Activated CD4-positive, alpha-beta T cell treated with anti-CD3 and anti-CD28 coated beads, Interleukin-2, amount 50 U/mL, for 1 hour (primary cell): ENCODE results near the gene MLC1.

Experiments
- DNase-seq: peaks from one replicate; pipeline ENCODE4 v3.0.0-alpha.2; 2020

The MLC1 gene

DNA sequence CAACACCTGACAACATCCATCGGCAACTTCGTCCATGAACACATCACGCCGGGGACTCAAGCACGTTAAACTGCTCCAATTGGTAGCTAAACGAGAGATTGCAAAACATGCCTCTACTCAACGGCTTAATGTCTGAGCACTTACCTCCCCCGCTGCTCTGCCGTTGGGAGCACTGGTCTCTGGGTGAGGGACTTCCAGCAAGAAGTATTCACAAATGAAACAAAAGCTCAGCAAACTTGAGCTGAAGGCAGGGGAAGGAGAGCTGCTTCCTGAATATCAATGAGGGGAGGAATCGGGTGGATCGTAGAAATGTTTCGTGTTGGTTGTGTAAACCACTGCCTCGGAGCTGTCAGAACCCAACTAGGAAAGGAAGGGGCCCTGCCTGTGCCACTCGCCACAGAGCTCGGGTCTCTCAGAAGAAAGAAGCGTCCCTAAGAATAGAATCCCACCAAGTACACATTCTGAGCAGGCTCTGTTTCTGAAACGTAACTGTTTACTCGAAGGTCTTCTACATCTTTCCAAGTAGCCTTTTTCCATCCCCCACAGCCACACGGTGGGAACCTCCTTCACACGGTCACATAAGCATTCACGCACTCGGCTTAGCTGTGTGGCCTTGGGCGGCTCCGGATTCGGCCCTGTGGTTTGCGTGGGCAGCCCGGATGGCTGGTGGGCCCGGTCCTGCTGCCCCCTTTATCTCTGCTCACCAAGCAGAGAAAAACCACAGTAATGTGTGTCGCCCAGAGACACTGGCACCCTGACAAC is at the start of gene MLC1:
Gene MLC1 (minus strand): TSS at position 216 of the 762 bp plus-strand sequence. CDS start 524 bp downstream, outside the sequence.
- no peak for DNase-seq

DNA sequence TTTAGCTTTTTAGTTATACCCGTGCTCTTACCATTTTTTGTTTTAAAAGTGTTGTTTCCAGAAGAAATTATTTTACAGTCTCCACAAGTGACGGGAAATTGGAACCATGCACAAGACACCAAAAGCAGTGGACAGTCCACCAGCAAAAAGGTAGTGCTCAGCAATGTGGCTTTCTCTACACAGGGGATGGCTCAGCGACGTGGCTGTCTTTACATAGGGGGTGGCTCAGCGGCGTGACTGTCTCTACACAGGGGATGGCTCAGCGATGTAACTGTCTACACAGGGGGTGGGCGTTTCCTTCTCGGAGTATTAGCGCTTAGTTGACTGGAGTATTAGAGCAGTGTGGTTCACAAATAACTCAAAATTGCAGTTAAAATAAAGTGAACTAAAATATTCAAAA is 49.3 kb upstream of the MLC1 start:
- DNase-seq: no peak

DNA sequence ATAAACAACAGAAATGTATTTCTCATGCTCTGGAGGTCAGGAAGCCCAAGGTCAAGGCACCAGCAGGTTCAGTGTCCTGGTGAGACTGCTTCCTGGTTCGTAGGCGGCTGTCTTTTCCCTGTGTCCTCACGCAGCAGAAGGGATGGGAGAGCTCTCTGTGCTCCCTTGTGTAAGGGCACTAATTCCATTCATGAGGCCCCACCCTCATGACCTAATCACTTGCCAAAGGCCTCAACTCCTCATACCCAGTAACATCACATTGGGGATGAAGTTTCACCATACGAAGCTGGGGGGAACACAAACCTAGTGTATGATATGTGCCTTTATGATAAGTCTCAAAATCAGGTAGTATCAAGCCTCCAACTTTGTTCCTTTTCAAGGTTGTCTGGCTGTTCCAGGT is 46.7 kb upstream of the MLC1 start:
- DNase-seq: no peak

DNA sequence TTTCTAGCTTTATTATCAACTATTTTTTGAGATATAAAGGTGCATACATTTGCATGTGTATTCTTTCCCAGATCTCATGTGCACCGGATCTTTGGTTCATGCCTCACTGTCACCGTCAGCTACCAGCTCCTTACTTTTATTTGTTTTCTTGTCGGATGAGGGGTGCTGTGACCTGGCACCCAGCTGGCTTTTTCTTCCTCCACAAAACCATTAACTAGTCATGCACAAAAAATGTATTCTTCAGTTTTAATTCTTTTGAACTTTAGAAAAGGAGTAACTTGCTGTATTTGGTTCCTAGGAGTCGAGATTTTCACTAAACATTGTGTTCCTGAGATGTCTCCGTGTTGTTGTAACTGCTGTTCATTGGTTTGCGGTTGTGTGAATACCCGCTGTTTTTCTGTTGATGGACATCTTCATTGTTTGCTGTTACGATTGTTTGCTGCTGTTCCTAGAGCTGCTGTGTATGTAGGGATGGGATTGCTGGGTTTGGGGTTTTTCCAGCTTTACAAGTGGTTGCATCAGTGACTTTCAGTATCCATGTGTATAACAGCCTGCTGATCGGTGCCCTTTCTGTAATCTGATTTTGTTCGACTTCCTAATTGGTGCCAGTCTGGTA is 44.0 kb upstream of the MLC1 start:
- no peak for DNase-seq

DNA sequence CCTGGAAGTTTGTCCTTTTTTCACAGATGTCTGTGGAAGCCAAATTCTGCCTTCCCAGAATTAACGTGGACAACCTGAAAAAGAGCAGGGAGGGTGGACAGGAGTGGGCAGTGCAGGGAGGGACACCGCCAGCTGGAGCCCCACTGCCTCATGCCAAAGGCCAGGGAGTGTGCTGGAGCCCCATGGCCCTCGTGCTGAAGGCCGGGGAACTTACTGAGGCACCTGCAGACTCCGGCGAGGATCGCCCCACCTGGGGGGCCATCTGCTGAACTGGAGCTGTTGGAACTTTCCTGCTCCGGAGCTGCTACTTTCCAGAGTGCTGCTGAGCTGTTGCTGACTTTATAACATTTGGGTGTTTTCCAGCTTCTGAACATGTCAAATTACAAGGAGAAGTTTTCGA is 39.8 kb upstream of the MLC1 start:
- no peak for DNase-seq

DNA sequence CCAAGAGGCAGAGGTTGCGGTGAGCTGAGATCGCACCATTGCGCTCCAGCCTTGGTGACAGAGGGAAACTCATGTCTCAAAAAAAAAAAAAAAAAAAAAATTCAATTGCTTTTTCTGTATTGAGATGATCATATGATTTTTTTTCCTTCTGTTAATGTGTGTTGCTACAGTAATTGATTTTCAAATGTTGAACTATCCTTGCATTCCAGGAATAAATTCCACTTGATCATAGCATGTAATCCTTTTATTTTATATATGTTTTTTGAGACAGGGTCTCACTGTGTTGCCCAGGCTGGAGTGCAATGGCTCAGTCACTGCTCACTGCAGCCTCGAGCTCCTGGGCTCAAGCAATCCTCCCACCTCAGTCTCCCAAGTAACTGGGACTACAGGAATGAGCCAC is 37.9 kb upstream of the MLC1 start:
- no peak for DNase-seq

DNA sequence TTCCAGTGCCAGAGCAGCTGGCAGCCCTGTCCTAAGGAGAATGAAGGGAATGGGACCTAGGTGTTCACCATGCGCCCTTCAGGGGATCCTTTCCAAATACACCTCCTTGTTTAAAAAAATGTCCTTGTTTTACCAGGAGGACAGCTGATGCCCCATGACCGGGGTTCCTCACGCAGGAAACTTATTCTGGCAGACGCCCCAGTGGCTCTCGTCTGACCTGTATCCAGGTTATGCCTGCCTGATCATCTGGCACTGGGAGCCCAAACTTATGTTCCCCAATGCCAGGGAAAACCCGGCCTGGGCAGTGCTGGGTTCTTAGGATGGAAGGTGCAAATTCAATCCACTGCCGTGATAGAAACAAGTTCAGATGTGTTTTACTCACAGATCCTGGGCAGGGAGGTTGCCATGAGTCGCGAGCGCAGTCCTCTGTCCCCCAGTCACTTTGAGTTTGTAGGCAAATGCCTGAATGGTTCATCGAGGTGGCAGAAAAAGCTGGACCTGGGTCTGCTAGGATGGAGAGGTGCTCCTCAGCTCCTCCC is 36.0 kb upstream of the MLC1 start:
- no peak for DNase-seq

DNA sequence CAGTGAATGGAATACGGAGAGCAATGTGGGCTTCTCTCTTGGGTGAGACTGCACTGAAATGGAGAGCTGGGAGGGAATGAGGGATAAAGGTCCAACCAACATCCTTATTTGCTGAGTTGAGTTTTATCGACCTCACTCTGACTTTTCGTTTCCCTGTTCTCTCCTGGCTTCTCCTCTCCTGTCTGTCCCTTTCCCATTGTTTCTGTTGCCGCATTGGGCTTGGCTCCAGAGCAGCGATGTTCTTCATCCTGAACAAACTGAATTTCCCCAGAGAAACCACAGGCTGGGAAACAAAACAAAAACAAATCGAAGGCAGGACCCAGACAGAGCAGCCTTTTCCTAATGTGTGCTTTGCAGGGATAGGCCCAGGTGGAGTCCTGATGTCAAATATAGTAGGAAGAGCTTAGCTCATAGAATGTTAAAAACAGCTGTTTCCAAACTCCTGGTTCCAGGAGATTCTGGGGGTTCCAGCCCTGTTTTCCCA is 34.6 kb upstream of the MLC1 start:
- DNase-seq: no peak

DNA sequence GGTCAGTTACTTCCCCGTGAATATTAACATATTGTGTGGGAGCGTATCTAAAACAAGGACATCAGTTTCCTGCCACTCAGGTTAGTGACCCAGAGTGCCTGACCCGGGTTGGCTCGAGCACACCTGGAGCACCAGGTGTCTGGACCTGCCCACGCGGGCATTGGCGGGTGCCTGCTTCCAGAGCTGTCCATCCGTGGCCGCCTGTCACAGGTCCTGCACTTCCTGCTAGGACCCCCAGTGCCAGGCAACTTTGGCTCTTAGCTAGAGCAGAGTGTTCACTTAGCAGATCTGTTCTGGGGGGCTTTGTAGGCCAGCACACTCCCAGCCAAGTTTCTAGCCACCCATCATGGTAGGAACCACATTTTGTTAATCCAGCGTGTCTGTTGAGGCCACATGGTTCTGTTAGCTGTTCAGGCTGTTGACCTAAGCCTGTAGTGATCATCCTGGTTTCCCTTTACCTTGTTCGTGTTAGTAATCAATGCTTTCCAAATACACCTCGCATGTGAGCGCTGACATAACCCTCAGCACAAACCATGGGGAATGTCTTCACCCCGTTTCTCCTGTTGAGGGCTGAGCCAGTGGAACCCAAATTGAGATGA is 34.0 kb upstream of the MLC1 start:
- DNase-seq: no peak

DNA sequence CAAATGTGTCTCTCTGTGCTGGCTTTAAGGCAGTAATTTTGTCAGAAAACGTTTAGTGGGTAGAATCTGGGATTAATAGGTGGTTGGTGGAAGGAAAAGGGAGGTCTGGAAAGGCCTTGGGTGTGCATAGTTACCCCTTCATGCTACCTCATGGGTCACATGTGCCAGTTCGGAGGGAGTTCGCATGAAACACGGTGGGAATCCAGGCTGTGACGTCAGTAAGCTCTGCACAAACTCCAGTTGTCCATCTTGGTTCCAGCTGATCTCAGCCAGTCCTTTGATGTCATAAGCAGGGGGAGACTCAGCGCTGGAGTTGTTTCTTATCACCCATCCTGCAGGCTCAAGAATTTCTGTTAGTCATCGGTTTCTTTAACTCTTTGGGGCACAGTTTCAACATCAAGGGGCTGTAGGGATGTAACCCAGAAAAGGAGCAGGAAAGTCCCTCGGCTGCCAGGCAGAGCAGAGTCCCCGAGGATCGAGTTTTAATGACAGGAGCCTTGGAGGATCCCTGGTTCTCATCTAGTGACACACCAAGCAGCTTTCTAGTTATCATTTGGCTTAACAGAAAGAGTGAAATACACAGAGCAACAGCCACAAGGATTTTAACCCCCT is 33.4 kb upstream of the MLC1 start:
- DNase-seq: no peak

DNA sequence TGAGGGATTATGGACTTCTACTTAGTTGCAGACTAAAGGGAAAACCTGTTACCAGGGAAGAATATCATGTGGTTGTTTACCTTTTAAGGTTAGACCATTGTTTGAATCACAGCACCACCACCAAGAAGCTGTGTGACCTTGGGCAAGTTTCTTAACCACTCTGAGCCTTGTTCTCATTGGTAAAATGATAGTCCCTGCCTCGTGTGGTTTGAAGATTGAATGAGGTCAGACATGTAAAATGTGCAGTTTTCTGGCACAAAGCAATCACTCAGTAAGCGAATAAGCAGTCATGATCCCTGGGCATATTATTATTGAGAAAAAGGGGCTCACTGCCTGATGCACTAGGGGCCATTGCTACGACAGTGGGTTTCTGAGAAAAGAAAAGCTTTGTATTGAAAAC is 32.9 kb upstream of the MLC1 start:
- DNase-seq: no peak

DNA sequence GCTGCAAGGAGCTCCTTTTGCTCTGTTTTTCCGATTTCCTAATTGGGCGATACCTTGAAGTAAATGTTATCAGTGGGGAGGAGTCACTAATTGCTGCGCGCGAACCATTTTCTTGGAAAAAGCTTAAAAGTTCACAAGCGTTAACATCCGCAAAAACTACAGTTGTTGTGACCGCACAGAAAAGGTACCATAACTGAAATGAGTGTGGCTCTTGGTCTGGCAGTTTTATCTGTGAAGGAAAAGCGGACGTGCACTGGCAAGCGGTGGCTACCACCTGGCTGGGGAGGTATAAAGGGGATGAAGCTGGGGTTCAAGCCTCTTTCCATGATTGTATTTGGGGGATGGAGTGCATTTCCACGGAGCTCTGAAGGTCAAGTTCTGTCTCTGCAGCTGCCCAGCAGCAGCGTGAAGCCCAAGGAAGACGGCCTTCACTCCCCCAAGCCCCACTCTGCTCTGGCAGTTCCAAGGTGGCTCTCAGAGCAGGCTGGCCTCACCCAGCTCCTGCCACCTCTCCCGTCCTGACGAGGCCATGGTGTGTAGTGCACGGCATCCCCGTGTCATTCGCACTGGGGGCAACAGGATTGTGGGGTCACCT is 32.0 kb upstream of the MLC1 start:
- no peak for DNase-seq

DNA sequence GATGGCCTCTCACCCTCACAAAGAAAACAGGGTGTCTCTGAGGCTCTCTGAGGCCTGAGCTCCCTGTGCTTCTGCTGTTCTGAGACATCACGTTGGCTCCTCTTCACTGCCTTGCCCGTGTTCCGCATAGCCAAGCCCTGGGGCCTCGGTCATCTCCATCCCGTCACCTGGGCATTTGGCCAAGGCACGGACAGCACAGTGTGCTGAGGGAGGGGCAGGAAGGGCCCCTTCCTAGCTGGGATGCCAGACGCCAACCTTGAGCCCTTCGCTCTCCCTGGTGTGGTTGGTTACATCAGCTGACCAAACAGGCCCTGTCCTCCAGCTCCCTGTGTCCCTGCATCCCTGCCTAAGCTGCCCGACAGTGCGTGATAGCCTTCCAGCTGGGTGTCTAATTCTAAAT is 30.5 kb upstream of the MLC1 start:
- DNase-seq: no peak

DNA sequence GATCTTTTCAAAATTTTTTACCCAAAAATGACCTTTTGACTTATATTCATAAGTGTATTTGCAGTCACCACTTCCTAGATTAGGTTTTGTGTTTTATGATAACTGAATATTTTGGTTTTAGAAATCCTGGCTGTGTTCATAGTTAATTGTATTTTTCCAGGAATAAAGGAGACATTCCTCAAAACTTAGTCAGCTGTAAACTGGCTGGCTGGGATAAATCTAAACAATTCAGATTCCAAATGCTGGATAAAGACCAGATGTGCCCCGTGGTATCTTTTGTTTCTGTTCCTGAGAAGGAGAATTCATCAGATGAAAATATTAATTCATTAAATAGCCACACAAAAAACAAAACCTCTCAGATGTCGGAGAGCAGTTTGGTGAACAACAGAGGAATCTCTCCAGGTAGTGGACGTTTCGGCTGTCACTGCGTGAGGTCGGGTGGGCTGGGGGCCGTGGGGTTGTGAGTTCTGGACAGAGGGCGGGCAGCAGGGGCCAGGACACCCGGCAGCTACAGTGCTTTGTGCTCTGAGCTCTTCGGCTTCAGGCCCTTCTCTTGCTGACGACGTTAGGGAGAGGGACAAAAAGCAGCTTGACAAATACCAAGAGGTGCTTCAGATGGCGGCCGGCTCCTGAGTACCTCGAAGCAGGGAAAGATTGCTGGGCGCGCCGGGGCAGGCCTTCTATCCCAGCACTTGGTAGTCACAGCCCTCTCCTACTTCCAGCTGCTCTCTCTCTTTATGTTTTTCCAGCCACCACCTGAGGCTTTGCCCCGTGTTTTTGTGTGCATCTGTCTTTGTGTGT is 29.2 kb upstream of the MLC1 start:
- DNase-seq: no peak

DNA sequence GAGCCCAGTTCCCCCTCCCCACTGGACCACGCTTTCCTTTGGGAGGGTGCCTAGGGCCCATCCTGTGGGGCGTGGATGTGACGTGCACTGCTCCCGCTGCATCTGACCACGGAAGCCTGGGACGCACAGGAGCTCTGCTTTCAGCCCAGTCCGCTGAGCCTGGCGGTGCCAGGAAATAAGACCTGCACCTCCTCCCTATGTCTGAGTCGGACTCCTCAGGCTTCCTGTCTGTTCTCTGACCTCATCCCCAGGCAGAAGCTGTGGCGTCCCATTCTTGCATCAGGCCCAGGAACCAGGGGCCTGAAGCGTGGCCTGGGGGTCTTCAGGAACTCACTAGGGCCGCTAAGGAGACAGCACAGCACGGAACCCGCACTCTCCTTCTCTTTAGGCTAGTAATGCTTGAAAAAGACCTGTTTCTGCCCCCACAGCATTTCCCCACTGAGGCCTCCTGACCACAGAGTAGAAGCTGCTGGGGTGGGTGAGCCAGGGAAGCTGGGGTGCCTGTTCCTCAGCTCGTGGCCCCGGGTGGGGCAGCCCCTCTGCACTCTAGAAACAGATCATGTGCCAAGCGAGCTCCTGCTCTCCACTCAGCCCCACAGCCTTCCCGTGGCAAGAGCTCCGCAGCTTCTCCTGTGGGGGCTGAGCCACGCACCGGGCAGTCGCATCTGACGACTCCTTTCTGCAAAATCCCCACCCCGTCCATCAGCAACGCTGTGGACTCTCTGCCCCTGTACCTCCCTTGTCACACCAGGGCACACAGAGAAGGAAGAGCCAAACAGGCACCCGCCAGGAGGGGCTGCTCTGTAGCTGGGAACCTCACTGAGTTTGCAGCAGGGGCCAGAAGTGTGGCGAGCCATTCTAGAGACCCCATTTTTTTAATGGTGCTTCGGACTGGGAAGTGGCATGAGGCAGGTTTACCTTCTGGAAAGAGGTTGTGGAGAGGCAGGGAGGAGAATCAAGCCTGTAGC is 27.2 kb upstream of the MLC1 start:
- no peak for DNase-seq

DNA sequence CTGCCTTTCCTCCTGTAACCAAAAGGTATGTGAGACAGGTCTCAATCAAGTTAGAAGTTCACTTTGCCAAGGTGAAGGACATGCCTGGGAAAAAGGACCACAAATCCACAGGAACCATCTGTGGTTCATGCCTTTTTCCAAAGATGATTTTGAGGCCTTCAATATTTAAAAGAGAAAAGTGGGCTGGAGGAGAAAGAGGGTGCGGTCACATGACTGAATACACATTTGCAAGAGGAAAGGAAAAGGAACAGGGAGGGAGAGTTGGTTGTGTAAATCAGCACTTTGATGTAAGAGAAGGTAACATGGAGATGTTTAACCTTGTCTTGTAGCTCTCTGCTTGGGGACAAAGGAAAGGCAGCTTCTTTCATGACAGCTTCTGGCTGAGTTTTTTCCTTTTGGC is 25.8 kb upstream of the MLC1 start:
- no peak for DNase-seq

DNA sequence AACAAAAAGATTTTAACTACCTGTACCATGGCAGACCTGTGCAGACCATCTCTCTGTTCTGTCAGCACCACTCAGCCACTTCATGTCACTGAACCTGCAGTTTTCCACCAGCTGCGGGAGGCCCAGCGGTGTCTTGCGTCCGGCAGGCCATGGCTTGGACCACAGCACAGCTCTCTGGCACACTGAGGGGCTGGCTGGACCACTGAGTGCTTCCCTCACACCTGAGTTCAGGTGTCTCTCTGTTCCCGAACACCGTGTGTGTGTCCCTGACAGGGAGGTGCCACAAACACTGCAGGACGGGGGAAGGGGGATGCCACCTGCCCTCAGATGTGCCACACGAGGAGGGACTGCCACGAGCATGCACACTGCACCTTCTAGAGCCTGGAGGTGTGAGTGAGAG is 22.3 kb upstream of the MLC1 start:
- no peak for DNase-seq

DNA sequence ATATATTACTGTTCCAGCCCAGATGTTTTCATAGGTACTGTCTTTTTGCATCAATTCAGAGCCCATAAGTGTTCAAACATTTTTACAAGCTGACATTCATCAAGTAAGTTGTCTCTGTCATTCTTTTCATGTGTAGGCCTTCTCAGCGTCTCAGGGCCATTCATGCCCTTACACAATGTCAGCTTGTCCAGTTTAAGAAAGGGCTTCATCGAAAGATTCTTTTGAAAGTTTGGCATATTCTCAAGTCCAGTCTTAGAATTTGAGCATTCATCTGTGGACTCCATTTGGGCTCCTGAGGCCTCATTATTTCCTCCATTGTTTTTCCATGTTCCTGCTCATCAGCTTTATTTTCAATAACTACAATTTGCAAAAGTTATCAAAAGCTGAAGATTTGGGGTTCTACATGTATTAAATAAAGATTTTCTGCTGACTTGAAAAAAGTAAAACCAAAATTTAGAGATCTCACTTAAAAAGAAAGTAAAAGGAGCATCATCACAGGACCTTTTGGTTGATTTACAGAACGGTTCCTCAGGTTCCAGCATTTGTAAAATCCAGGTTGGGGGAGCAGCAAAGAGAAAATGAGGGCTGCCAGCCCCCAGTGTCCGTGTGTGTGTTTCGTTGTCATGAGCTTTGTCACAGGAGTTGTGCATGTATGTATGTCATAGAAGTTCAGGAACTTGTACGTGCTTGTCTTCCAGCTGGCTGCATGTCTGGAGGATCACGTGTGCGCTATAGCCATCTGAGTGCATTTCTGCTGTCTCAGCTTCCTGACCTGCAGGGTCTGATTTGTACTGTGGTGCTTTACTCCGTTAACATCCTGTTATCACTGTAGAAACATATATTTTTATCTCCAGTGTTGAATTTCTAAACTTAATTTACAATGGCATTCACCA is 20.2 kb upstream of the MLC1 start:
- DNase-seq: no peak

DNA sequence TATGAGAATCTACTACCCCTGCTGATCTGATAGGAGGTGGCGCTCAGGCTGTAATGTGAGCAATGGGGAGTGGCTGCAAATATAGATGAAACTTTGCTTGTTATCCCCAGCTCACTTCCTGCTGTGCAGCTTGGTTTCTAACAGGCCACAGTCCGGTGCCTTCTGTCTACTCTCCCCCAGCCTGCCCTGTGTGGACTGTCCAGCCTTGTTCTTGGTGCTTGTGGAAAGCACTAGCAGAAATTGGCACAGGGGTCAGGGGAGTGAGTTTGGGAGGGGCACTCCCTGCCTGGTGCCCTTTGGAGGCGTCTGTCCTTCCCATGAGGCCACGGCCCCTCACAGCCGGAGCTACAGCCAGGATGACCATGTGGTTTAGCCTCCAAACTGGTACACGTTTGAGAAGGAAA is 18.9 kb upstream of the MLC1 start:
- no peak for DNase-seq

DNA sequence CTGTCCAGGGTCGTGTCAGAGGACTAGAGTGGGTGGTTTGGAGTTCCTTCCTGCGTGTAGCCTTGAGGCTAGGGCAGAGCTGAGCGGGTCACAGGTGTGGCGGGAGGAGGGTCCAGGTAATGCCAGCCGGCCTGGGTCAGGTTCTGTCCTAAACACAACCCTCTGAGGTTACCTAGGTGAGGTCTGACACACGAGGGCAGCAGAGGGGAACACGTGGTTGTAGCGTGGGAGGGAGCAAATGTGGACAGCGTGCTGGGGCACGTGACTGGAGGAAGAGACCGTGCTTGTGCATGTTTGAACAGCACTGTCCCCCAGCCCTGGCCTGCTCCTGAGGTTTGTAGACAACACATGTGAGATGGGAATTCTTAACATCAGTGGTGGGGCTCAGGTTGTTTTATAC is 17.7 kb upstream of the MLC1 start:
- DNase-seq: no peak
